HT-29 (cell line): Measurements from ENCODE around the gene C15orf61. TPM values are rescaled to one million over a fixed set of nuclear protein-coding genes. Genes with fewer than 3 reads are reported as not detected.

ENCODE experiments used
- DNase-seq: peaks from one replicate; pipeline ENCODE4 v3.0.0-alpha.2; 2015; ENCODE audit warnings: low spot score
- total RNA-seq: library from RNA; depleted of rRNA; stranded (reverse); fragments of >200 nt; shearing (Covaris generic); gene quantifications from 2 replicates; pipeline ENCODE4 v1.2.3, GENCODE V29; 2014

The C15orf61 gene
- total RNA-seq, 1 experiment from 2014 or later: 9.6 TPM

GRCh38 chr15:67512933-67513714, 7.8 kb upstream of the C15orf61 start:
- no peak for DNase-seq

GRCh38 chr15:67515090-67515489, 5.8 kb upstream of the C15orf61 start:
- DNase-seq: no peak

- DNase-seq: no peak
Observed at GRCh38 chr15:67515557-67515956, 5.4 kb upstream of the C15orf61 start.

GRCh38 chr15:67520321-67521028, 456 bp upstream of the C15orf61 start:
- no peak for DNase-seq

GRCh38 chr15:67521783-67522568, 1.0 kb downstream of the C15orf61 start:
- peak; percentile 49 for DNase-seq

- DNase-seq: no peak
Observed at GRCh38 chr15:67523330-67523729, 2.4 kb downstream of the C15orf61 start.

GRCh38 chr15:67524235-67524634, 3.3 kb downstream of the C15orf61 start:
- DNase-seq: no peak

- DNase-seq: no peak
Observed at GRCh38 chr15:67528513-67528912, 7.6 kb downstream of the C15orf61 start.

- DNase-seq: no peak
Observed at GRCh38 chr15:67531379-67531914, 10.5 kb downstream of the C15orf61 start.

GRCh38 chr15:67533873-67534272, 12.9 kb downstream of the C15orf61 start:
- no peak for DNase-seq

- no peak for DNase-seq
Observed at GRCh38 chr15:67534360-67534759, 13.4 kb downstream of the C15orf61 start.

- DNase-seq: no peak
Observed at GRCh38 chr15:67537771-67538170, 16.8 kb downstream of the C15orf61 start.

GRCh38 chr15:67542420-67543347, 21.8 kb downstream of the C15orf61 start, which contains the start of gene MAP2K5:
Gene MAP2K5, plus strand, starts transcription at chr15:67542703. Its CDS starts 633 bp downstream, at chr15:67543336.
- peak; percentile 75 for DNase-seq

GRCh38 chr15:67543348-67543718, 22.4 kb downstream of the C15orf61 start:
- DNase-seq: no peak

GRCh38 chr15:67544475-67544874, 23.5 kb downstream of the C15orf61 start:
- DNase-seq: no peak

GRCh38 chr15:67545864-67546263, 24.9 kb downstream of the C15orf61 start:
- DNase-seq: no peak

GRCh38 chr15:67547064-67547463, 26.1 kb downstream of the C15orf61 start:
- no peak for DNase-seq

- no peak for DNase-seq
Observed at GRCh38 chr15:67547836-67548235, 26.9 kb downstream of the C15orf61 start.

GRCh38 chr15:67548236-67548852, 27.4 kb downstream of the C15orf61 start:
- DNase-seq: no peak
